HFF-Myc (cell line): ENCODE measurements around the gene RGS19.

ENCODE experiments used
- DNase-seq: peaks from one replicate; pipeline ENCODE4 v3.0.0-alpha.2; 2011; ENCODE audit warnings: low read depth; ENCODE audit errors: extremely low read depth
- H3K4me3 ChIP-seq: replicated peaks from 2 replicates; pipeline ENCODE4 v1.5.1; 2011; ENCODE audit warnings: low read depth, mild to moderate bottlenecking, control low read depth, low read length
- CTCF ChIP-seq: IDR thresholded peaks from 2 replicates; pipeline ENCODE4 v1.5.1; 2012; ENCODE audit warnings: mild to moderate bottlenecking, low read depth, low read length, control low read depth; ENCODE audit errors: missing control alignments

The RGS19 gene

GRCh38 chr20:64029293-64030117, 49.8 kb downstream of the RGS19 start:
- H3K4me3 ChIP-seq = no peak overlapping the region
- DNase-seq = no peak
- no peak for TF ChIP-seq CTCF

GRCh38 chr20:64027981-64028685, 51.2 kb downstream of the RGS19 start:
- no peak overlapping the region for H3K4me3 ChIP-seq
- no peak for DNase-seq
- no peak for TF ChIP-seq CTCF

- TF ChIP-seq CTCF = no peak
- no peak for DNase-seq
- no peak overlapping the region for H3K4me3 ChIP-seq
These were observed 53.4 kb downstream of the RGS19 start for GRCh38 chr20:64025826-64026412.

GRCh38 chr20:64025101-64025825, 54.1 kb downstream of the RGS19 start:
- DNase-seq = no peak
- no peak overlapping the region for H3K4me3 ChIP-seq
- TF ChIP-seq CTCF = no peak

GRCh38 chr20:64024141-64024990, 55.0 kb downstream of the RGS19 start:
- no peak for DNase-seq
- H3K4me3 ChIP-seq = no peak overlapping the region
- no peak for TF ChIP-seq CTCF
